ENCODE data around the gene DNAL4.

DNAL4 gene

DNA sequence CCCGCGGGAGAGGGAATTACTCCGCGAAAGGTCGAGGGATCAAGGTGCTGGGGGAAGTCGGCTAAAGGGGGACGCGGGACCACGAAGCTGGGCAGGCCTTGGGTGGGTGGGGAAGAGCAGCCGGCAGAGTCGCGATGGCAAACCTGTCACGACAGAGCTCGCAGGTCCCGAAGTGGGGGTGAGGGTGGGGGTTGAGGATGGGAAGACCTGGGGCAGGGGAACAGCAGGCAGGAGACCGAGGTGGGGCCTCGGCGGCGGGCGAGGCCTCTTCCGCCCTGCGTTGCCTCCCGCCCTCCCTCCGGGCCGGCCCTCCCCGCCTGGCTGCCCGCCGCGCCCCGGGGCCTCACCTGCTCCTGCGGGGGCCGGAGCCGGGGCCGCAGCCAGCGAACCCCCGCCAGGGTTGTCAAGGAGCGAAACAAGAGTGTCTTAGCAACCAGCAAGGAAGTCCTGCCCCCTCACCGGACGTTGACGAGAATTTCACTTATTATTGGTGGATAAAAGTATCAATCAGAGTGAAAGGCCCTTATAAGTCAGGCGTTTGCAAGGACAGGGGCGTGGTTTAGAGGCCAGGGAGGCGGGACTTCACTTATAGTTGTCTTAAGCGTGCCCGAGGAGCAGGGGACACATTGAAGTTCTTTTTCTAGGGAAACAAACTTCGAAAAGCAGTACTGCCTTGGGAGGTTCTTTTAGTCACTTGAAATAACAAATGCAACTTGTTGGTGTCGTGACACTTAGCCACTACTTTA lies at the start of gene DNAL4:
Gene DNAL4 (minus strand): TSS at position 423 of the 746 bp plus-strand sequence. CDS start 11,412 bp downstream, outside the sequence.
- DNase-seq = peak; percentile 96

- no peak for DNase-seq
These were observed 49.3 kb upstream of the DNAL4 start for GRCh38 chr22:38843201-38843656.

DNA sequence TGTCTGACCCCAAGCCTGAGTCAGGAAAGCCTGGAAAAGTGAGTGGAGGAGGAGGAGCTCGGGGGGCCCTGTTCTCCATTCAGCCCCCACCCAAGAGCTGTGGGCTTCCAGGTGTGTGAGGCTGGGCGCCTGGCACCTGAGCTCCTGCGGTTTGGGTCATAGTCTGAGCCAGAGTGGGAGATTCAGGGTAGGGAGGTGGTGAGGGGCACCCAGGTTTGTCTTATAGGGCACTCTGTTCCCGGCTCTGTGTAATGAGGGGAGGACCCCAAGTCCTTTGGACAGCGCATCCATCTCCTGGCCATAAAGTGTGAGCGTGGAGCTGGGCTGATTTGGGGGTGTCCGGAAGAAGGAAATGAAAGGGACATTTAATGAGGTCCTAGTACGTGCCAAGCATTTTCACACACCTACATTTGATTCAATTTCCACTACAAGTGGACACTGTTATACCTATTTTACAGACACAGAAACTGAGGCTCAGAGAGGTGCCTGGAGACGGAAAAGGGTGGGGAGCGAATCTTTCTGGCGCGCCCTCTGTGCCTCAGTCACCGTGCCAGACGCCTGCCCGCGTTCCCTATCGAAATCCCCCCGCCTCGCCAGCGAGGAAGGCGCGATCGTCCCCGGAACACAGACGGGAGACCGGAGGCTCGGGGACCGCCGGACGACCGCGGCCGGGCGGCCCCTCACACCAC lies 48.7 kb upstream of the DNAL4 start:
- no peak for DNase-seq

- no peak for DNase-seq
These were observed 47.7 kb upstream of the DNAL4 start for GRCh38 chr22:38841635-38842034.

DNA sequence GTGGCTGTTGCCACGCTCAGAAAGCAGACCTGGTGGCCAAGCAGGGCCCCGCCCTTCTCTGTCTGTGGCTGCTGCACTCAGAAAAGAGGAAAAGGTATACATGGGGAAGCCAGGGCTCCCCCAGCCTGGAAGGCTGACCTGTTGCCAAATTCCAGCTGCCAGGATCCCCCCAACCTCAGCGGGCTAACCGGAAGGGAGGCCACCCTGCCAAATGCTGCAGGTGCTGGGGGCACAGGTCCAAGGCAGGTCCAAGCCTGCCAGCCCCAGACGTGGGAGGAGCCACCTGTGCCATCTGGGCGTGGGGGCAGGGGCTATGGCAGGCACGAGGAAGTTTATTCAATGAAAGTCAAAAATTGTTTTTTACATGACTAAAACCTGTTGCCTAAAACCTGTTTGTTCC lies 47.3 kb upstream of the DNAL4 start:
- DNase-seq = no peak

DNA sequence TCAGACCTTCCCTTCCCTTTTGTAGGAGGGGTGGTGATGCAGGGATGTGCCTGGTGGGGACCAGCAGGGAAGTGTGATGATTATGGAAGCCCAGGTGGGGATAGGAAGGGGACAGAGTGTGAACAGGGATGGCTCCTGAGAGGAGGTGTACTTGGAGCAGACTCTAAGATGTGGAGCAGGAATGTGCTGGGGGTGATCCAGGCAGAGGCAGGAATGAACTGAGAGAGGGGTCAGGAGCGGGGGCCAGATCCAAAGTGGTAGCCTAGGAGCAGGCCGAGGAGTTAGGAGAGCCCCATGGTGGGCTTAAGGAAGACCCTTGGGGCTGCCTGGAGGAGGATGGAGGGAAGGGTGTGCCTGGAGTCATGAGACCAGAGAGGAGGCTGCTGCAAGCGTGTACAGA lies 46.2 kb upstream of the DNAL4 start:
- no peak for DNase-seq

DNA sequence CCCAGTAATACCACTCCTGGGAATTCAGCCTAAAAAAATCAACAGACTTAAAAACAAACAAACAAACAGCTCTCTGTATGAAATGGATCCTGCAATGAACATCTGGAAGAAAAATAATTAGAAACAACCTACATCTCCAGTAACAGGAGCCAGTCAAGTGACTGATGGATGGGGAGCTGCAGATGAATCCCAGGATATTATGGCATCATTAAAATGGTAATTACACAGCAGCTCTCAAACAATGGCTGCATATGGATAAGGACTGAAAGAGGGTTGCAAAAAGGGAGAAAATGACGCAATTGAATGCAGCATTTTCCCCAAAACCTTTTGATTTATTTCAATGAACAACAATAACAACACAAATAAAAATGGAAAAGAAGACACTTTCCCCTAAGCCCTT lies 45.7 kb upstream of the DNAL4 start:
- DNase-seq = no peak

DNA sequence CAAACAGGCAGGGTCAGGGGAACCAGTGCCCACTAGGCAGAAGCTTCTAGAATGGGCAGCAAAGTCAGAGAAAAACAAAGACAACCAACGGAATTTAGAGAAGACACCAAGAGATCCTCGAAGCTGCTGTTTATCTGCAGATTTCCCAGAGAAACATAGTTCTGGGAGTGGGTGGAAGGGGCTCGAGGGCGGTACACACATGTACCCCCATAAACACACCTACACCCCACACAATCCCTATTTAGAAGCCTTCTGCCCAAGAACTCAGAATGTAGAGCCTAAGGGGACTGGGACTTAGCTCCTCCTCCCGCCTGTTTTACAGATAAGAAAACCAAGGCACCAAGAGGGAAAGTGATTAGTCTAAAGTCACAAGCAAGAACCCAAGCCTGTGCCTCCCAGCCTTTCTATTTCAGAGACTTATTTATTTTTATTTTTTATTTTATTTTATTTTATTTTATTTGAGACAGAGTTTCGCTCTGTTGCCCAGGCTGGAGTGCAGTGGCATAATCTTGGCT lies 43.5 kb upstream of the DNAL4 start:
- DNase-seq = no peak

DNA sequence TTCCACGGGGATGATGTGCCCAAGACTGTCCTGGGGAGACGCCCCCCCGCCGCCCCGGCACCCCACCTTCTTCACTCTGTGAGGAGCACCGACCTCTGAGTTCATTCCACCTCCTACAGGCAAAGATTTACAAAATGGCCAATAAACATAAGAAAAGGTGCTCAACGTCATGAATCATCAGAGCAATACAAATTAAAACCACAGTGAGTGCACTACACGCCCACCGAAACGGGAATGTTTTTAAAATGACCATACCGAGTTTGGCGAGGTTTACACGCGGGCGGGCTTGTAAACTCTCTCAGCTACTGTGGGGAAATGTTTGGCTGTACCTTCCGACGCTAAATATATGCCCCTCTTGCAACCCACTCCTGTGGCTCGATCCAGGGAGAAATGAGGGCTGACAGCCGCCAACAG lies 42.0 kb upstream of the DNAL4 start:
- DNase-seq = no peak

GRCh38 chr22:38834991-38835390 lies 41.0 kb upstream of the DNAL4 start:
- DNase-seq = no peak

GRCh38 chr22:38834215-38834953 lies 40.4 kb upstream of the DNAL4 start:
- DNase-seq = no peak

- DNase-seq = no peak
These were observed 39.1 kb upstream of the DNAL4 start for GRCh38 chr22:38833061-38833460.

DNA sequence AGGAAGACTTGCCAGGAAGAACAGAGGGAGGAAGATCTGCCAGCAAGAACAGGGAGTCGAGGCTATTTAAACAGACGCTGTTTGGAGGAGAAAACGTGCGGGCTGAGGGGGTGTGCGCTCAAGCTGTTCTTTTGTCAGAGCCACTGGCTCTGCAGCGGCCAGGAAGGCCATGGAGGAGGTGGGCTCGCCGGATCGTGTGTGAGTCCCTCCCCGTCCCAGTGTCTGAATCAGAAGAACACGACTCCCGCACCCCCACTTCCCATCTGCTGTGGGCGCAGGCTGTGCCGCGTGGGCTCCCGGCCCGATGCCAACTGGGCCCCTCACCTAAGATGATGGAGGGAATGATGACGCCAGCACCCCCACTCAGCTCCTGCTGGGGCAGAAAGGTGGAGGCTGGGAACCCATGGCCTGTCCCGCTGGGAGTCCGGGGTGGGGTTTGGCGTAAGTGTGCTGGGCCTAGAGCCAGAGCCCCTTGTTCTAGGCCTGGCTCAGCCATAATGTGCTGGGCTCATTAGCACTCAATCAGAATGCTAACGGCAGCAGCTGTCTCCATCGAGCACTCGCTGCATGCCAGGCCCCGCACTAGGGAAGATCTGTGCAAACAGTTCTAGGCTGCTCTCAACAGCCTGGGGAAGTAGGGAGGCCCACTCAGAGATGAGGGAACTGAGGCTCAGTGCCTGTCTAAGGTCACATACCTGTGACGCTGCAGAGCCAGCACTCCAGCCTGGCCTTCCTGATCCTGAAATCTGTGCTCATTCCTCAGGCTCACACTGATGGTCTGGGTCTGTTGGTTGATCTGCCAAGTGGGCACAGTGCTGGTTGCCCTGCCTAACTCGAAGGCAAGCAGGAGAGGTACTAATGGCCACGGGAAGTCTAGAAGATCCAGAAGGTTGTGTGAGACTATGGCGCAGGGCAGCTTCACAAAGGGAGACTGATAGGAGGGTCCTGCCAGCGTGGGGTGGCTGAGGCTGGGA lies 38.3 kb upstream of the DNAL4 start:
- peak; percentile 20 for DNase-seq

GRCh38 chr22:38831166-38831945 lies 37.4 kb upstream of the DNAL4 start:
- no peak for DNase-seq

DNA sequence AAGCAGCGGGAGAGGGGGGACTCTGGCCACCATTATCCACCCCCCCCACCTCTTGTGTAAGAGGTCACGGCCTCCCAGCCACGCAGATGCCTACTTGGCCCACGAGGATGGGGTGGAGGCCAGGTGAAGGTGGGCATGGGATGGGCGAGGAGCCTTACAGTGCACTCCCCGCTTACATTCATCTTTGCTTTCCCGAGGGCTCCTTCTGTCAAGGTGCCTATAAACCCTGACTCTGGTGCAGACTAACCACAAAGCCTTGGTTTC lies 36.8 kb upstream of the DNAL4 start:
- no peak for DNase-seq

DNA sequence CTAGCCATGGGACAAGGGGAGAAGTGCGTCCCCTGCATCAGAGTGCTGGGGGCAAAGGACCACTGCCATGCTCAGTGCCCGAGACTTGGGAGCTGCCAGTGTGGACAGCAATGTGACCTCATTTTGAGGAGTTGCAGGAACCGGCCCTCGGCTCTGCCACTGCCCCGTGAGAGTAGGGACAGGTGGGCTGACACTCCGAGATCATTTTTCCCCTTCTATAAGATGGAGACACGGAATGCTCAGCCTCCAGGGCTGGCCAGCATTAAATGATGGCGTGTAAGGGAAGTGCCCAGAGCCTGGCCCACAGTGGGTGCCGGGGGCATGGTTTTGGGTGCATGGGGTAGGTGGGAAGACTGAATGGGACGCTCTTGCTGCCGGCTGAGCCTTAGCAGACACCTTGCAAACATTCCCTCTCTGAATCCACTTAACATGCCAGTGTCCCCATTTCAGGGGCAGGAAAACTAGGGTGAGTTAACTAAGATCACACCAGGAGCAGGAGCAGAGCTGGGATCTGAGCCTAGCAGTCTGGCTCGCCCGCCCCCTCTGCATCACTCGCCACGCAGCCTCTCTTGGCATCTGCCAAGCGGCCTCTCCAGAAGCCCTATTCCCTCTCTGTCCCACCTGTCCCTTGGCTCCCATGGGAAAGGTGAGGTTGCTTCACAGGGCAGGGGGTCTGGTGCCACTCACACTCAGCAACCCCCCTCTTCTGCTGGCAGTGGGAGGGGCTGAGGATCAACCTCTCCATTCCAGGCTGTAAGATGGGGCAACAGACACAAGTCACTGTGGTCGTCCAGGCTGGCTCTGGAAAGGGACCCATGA lies 36.3 kb upstream of the DNAL4 start:
- no peak for DNase-seq

GRCh38 chr22:38829485-38829884 lies 35.5 kb upstream of the DNAL4 start:
- DNase-seq = no peak

GRCh38 chr22:38828616-38829205 lies 34.8 kb upstream of the DNAL4 start:
- DNase-seq = no peak

DNA sequence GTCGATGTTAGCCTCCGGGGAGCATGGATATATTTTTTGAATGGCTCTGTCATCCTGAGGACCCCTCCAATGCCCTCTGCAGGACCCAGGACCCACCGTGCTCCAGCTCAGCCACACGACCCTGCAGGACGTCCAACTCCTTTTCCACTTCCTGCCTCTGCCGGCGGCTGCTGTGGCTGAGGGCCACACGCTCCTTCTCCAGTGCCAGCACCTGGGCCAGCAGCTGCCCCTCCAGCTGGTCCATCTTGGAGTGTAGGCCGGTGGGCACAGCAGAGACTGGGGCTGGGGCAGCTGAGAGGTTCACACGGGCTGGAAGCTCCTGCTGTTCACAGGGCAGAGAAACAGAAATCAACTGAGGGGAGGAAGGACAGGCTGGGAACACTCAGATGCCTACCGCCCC lies 34.2 kb upstream of the DNAL4 start:
- DNase-seq = no peak

- DNase-seq = no peak
These were observed 33.6 kb upstream of the DNAL4 start for GRCh38 chr22:38827510-38827909.
